GM04504 (cell line): ENCODE results near the gene LYZL6.
"Not testable (repeated sequence)": the region's sequence is repeated elsewhere in the genome, so short reads cannot be mapped to it uniquely, and the experiment has no call there.

Source experiments
- DNase-seq: peaks from one replicate; pipeline ENCODE4 v3.0.0-alpha.2; 2012; ENCODE audit warnings: low read depth

LYZL6 gene

DNA sequence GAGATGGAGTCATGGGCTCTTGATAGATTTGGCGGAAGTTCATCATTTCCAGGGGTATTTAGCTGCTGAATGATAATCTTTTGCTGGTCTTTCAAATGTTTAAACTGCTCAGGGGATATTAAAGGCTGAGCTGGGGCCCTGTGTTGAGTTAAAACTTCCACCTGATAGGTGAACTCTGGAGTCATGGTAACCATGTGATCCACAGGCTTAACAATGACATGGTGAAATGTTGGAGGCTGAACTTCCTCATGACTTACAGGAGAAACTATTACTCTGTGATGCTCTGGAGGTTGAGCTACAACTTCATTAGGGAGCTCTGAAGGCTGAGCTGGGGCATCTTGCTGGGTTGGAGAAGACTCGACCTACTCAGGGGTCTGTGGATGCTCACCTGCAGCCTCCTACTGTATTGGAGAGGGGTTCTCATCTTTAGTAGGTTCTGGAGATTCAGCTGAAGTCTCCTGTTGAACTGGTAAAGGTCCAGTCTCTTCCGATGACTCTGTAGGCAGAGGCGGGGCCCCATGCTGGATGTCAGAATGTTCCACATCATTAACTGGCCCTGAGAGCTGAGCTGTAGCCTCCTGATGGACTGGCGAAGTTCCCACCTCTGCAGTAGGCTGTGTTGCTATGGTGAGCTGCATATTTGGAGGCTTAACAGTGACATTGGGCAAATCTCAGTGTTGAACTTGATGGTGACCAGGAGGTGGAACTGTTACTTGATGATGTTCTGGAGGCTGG is 37.2 kb downstream of the LYZL6 start:
- DNase-seq, result no peak

DNA sequence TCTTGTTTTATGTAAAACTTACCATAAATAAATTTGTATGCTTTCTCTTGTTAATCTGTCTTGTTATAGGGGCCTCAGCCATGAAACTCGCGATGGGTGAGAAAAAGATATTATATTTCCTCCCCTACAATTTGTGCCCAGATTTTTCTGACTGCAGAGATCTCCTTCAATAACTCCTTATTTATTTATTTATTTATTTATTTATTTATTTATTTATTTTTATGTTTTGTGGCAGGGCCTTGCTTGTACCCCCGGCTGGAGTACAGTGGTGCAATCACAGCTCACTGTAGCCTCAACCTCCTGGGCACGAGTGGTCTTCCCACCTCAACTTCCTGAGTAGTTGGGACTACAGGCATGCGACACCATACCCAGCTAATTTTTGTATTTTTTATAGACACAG is 40.1 kb downstream of the LYZL6 start:
- no peak for DNase-seq

DNA sequence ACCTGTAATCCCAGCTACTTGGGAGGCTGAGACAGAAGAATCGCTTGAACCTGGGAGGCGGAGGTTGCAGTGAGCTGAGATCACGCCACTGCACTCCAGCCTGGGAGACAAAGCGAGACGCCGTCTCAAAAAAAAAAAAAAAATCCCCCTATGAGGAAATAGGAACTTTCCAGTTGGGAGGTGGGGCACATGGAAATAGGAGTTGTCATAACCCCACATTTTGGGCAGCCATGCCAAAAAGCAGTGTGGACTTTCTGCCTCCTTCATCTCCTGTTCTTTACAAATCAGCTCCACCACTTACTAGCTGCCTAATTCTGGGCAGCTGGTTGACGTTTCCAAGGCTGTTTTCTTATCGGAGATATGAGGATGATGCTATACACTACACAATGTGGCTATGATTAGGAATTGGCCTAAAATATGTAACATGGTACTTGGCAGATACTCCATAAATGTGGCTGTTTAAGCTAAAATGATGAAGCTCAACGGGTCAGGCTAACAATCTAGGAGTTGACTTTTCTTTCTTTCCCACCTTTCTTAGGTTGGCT is 41.8 kb downstream of the LYZL6 start:
- no peak for DNase-seq

DNA sequence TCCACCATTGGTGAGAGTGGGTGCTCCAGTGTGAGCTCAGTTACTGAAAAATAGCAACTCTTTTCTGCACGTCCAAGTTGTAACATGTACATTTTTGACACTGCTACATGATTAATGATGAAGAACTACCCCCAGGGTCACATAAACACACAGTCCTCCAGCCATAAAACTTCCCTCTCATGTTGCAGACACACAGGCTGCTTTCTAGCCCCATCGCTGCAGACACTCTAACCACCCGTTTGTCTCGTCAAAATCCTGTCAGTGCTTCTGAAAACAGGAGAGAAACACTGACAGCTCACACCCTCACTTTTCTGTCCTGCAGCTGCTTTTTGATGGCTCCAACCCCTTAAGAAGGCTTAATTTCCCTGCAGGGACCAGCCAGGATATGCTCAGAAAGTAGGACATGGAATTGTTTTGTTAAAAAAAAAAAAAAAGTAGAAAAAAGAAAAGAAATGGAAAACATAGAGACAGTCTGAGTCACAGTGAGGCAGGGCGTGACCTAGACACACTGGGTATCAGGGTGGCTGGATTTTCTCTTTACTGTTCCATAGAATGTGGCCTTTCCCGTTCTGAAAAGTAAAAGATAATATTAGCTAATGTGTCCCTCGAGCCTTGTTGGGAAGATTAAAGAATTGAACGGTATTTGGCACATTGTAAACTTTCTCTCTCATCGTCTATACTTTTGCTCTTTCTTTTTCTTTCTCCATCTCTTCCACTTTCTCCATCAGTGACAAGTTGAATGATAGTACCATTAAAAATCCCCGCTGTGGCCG is 42.6 kb downstream of the LYZL6 start:
- DNase-seq, result no peak

DNA sequence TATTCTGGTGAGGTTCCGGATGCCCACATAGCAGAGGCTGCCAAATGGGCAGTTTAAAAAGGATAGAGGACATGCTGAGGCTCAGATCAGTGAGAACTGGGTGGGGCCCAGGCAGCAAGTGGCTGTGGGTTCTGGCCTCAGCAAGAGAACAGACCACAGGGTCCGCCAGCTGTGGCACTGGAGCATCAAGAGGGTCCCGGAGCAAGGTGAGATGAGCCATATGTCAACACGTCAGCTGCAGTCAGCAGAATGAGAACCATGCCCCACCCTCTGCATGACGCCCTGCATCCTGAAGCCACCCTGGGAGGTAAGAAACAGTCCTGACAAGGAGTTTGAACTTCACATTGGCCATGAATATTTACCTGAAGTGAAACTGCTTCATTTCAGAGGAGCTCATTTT is 43.2 kb downstream of the LYZL6 start:
- DNase-seq, result no peak

DNA sequence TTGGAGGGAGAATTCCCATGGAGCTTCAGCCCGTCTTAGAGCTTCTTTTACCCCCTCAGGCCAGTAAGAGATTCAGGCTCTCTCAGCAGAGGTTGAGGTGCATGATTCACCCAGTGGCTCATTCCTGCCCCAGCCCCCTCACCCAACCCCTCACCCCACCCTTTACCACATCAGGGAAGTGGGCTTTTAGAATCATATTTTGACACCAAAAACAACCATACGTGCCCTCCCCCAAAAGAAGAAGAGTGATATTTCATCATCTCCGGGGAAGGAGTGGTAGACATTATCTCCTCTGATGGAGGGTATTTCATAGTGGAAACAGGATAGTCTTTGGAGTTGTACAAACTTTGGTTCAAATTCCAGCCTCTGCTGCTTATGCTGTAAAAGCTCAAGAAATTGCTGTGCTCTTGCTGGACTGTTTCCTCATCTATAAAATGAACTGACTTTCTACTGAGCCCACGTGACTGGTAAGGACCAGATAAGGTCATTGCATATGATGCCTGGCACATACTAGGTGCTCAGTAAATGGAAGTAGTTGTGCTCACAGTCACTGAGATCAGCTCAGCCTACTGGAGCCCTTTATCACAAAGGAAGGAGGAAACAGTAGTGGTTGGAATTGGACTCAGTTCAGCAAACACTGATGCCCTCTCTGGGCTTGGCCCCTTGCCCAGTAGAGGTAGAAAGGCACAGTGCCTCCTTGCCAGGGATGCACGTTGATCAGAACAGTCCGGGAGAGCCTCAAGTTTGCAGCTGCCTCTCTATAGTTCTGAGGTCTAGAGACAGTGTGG is 45.0 kb downstream of the LYZL6 start:
- no peak for DNase-seq

DNA sequence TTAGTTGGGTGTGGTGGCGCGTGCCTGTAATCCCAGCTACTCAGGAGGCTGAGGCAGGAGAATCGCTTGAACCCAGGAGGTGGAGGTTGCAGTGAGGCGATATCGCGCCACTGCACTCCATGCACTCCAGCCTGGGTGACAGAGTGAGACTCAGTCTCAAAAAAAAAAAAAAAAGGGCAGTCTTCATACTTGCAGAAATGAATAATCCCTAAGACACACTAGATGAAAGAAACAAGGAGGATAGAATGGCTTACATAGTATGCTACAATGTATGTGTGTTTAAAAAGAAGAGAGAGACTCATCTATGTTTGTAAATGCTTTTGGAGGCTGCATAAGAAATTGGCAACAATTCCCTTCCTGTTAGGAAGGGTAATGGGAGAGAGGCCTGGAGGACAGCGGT is 45.7 kb downstream of the LYZL6 start:
- DNase-seq, result not testable (repeated sequence)

DNA sequence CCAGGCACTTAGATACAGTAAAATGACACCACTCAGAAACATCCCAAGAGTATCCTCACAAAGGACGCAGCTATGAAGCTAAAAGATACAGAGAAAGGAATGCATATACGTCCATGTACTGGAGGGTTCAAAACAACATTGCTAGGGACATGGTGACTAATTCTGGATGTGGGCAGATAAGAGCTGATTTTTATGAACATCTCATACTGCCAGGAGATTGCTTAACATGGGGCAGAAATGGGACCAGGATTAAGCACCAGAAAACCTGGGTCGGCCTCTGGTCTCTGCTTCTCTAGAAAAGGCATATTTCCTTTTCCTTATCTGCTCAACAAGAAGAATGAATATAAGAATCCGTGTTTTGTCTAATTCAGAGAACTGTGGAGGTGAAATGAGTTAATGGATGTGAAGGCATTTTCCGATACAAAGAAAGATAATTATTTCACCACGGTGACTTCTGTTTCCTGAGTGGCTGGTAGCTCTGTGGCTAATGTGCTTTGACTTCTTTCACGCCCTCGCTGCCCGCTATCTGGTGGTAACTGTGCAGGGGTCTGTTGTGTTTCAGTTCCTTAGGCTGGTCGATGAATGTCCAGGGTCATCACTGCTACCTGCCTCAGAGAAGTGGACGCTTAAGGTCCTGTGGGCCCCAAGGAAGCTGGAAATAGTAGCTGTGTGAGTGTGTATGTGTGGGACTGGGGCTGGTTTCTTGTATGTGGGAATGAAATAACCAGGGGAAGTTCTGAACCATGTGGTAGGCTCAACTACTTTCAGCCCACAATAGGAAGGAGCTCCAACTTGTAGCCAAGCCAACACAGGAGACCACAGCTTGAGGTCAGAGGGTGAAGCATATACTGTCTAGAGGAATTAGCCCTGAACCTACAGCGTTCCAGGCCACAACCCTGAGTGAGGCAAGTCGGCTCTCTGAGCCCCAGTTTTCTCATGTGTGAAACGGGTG is 47.6 kb downstream of the LYZL6 start:
- no peak for DNase-seq

DNA sequence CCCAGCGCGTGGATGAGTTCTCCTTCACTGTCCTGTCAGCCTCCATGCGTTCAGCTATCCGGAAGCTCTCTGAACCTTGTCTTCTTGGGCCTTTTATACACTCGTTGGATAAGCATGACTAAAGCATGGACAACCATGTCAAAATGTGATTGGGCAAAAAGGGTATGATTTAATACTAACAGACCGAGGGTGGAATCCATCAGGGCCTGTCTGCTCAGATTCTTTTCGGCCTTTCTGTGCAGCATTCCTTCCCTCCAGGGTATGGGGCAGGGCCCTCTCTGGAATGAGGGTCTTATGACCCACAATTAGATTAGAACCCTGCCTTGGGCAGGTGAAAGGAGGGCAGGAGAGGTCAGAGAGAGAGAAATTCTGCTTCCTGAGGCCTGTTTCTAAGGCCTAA is 49.3 kb downstream of the LYZL6 start:
- DNase-seq, result no peak

DNA sequence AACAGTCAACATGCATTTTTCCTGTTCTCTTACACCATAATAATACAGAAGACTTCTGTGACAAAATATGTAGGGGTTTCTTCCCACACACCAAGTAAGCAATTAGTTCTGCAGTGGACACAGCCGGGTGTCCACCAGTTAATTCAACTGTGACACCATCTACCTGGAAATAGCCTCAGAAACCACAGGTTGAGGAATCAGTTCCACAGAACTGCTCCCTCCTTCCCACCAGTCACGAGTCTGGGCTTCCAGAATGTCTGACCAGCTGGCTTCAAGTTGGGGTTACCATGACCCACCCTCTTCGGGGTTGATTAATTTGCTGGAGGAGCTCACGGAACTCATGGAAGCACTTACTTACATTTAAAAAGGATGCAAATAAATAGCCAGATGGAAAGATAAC is 49.8 kb downstream of the LYZL6 start:
- no peak for DNase-seq

DNA sequence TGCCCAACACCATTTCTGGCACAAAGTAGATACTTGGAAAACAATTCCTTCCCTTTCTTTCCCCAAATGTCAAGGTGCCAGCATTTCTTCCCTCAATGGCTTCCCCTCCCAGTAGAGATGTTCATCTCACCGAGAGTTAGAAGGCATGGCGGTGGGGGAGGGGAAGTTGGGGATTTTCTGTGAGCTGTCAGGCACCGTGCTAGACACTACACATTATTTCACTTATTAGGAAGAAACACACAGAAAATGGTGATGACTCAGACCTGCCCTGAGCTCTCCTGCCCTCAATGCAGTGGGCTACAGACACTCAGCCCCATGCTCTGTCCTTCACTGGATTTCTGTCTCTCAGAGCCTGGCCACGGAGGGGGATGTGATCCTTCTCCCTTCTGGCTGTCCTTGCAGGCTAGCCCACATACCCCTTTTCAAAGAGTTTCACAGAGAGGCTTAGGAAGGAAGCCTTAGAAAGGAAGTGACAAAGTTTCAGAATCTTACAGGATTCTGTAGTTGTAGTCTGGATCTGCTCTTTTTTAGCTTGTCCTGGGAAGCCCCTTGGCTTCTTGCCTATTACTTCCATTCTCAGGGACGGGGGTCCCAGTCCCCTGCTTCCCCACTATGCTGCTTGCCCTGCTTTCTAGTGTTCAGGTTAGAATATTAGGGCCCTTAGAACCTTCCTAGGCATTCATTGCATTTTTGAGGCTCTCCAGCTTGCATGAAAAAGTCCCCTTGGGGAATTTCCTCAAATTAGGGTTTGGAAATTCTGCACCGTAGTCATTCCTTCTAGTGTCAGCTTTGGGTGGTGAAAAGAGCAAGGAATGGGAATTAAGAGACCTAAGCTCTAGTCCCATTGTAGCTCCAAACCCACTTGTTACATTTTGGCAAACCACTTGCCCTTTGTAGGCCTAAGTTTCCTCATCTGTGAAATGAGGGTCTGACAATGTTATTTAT is 51.1 kb downstream of the LYZL6 start:
- DNase-seq, result no peak

DNA sequence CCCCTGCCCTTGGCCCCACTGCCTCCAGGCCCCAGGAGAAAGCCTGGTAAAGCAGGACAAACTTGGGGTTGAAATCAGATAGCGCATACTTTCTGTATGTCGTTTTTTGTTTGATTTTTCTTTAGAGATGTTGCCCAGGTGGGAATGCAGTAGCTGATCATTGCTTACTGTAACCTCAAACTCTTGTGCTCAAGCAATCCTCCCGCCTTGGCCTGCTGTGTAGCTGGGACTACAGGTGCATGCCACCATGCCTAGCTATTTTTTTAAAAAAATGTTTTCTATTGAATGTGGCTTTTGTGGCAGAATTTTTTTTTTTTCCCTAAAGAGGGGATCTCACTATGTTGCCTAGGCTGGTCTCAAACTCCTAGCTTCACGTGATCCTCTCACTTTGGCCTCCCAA is 52.2 kb downstream of the LYZL6 start:
- DNase-seq, result no peak

DNA sequence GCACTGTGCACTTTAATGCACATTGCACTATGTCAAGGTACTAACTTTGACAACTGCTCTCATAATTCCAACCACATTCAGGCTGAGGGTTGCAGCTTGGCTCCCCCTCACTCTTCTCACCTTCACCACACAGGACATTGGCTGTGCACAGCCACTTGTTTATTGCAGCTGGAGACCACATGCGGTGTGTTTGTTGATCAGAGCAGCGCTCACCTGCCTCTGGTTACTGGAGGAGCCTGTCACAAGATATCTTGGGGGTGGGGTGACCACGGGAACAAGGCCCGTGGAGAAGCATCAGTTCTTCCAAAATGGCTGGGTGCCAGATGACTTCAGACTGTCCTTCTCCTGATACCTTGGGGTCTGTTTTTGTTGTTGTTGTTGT is 52.7 kb downstream of the LYZL6 start:
- DNase-seq, result no peak

DNA sequence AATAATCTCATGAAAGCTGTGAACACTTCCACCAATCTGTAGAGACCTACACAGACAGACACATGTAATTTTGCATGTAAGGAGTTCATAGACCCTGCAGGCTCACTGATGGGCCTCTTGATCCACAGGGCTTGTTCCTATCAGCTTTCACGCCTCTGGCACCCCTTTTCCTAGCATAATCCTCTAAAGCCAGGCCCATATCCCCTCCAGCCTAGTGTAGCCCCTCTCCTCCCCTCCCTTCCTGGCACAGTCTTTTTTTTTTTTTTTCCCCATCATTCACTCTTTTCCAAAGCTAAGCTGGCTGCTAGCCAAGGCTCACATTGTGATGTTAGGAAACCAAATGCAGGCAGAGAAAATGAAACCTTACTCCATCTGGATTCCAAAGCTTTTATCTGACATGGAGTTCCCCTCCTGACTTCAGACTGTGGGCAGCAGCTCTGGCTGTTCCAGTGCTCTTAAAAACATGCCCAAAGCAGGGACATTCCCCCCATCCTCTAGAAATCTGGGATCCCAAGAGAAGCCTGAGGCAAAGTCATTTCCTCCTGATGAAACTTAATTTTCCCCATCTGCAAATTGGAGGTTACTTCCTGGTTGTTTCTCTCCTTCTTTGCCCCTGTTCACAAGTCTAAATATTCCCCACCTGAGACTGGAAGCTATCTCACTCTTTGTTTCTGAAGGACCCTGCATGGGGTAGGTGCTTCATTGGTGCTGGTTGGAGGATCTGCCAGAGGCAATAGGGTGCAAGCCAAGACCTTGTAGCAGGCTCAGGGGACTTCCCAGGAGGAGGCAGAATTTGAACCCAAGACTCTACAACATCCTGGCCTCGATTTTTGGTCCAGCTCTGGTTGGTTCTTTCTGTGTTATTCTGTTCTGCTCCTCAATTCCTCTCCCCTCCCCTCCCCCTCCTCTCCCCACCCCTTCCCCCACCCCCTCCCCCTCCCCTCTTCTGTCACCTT is 53.4 kb downstream of the LYZL6 start:
- DNase-seq, result no peak

DNA sequence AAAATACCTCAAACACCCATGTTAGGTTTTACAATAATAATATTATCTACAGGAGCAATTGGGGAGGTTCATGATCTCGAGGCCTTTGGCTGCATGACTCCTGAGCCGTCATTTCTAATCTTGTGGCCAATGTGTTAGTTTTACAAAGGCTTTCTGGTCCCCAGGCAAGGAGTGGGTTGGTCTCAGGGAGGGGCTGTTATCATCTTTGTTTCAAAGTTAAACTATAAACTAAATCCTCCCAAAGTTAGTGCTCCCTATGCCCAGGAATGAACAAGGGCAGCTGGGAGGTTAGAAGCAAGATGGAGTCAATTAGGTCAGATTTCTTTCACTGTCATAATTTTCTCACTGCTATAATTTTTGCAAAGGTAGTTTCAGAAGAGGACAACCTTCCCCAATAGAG is 54.3 kb downstream of the LYZL6 start:
- DNase-seq, result no peak
